Endothelial cell of umbilical vein (primary cell): ENCODE measurements around the gene IGF2R. TPM values are rescaled to one million over a fixed set of nuclear protein-coding genes. Genes with fewer than 3 reads are reported as not detected.

Experiments used
- BruUV-seq: library from RNA; stranded (reverse); fragments of 400-500 nt; replicated peaks from 2 replicates; lab custom pipeline; 2021; lab: Mats Ljungman, UMichigan
- CTCF ChIA-PET: fragments of 300-600, 350-600 bp; sonication (Branson Sonifier 250); formaldehyde crosslinking; loops from one replicate; lab custom pipeline; 2021; ENCODE audit warnings: antibody characterized with exemption, inconsistent platforms; lab: Charles Lee
- POLR2A ChIA-PET: fragments of 300-600, 350-600 bp; sonication (Branson Sonifier 250); formaldehyde crosslinking; loops from one replicate; lab custom pipeline; 2021; ENCODE audit warnings: antibody characterized with exemption, inconsistent platforms; lab: Charles Lee
- DNase-seq: peaks from one replicate; pipeline ENCODE4 v3.0.0-alpha.2; 2011; ENCODE audit warnings: low read depth, low spot score
- FAIRE-seq: peaks from 2 replicates; lab custom pipeline; 2011; peaks lifted over from hg19 to GRCh38; lab: Jason Lieb, UNC
- H2AFZ ChIP-seq: 2 replicates; pipeline ENCODE4 v1.6.0; 2012; ENCODE audit warnings: low read depth, low read length, control low read depth, inconsistent platforms
- H3K27ac ChIP-seq: 2 replicates; pipeline ENCODE4 v1.5.1; 2011; ENCODE audit warnings: low read depth, mild to moderate bottlenecking, control low read depth, low read length, moderate library complexity; ENCODE audit not compliant: insufficient read depth
- H3K27me3 ChIP-seq, 2 experiments: 2 replicates each; pipeline versions ENCODE4 v1.6.0 to v1.6.1; 2011; ENCODE audit warnings: low read length in 2 of 2, mixed read lengths in 1 of 2; ENCODE audit not compliant: control insufficient read depth in 2 of 2, insufficient read depth in 2 of 2
- H3K36me3 ChIP-seq, 2 experiments: 2 replicates in 1 of 2; 3 replicates in 1 of 2; pipeline ENCODE4 v1.5.1; 2011; ENCODE audit warnings: low read length in 2 of 2, mild to moderate bottlenecking in 1 of 2, moderate library complexity in 1 of 2; ENCODE audit not compliant: control insufficient read depth in 2 of 2, insufficient read depth in 2 of 2; ENCODE audit errors: extremely low read depth in 1 of 2
- H3K4me1 ChIP-seq: 3 replicates; pipeline ENCODE4 v1.5.1; 2011; ENCODE audit warnings: mild to moderate bottlenecking, low read length; ENCODE audit not compliant: control insufficient read depth, insufficient read depth; ENCODE audit errors: extremely low read depth
- H3K4me2 ChIP-seq: 2 replicates; pipeline ENCODE4 v1.6.1; 2011; ENCODE audit warnings: low read length, control low read depth, mixed read lengths; ENCODE audit not compliant: insufficient read depth
- H3K4me3 ChIP-seq, 3 experiments: fragments of 200-600 bp in 1 of 3; sonication (generic), shearing (Covaris generic) in 1 of 3; replicated peaks in 1 of 3; 2 replicates each; pipeline ENCODE4 v1.5.1; 2011 to 2016; ENCODE audit warnings: control low read depth in 3 of 3, low read length in 3 of 3, mild to moderate bottlenecking in 2 of 3, inconsistent platforms in 1 of 3, low read depth in 1 of 3, moderate library complexity in 1 of 3; ENCODE audit not compliant: insufficient read depth in 1 of 3
- H3K79me2 ChIP-seq: 2 replicates; pipeline ENCODE4 v1.6.0; 2012; ENCODE audit warnings: low read length, inconsistent platforms; ENCODE audit not compliant: control insufficient read depth, insufficient read depth
- H3K9ac ChIP-seq: replicated peaks from 2 replicates; pipeline ENCODE3; 2011; ENCODE audit warnings: low read length, control low read depth; ENCODE audit not compliant: insufficient read depth; ENCODE audit errors: extremely low read depth
- H3K9me1 ChIP-seq: replicated peaks from 3 replicates; pipeline ENCODE4 v1.6.0; 2011; ENCODE audit warnings: mild to moderate bottlenecking, low read length; ENCODE audit not compliant: control insufficient read depth, insufficient read depth; ENCODE audit errors: extremely low read depth
- H3K9me3 ChIP-seq: replicated peaks from 2 replicates; pipeline ENCODE4 v1.5.1; 2012; ENCODE audit warnings: low read length, inconsistent platforms; ENCODE audit not compliant: control insufficient read depth, insufficient read depth
- H4K20me1 ChIP-seq: replicated peaks from 2 replicates; pipeline ENCODE3; 2011; ENCODE audit warnings: mild to moderate bottlenecking, low read length; ENCODE audit not compliant: control insufficient read depth, insufficient read depth; ENCODE audit errors: extremely low read depth
- CTCF ChIP-seq, 2 donors: IDR thresholded peaks; 1 replicate in 1 of 2; 2 replicates in 1 of 2; pipeline ENCODE4 v1.5.1; 2011; ENCODE audit warnings: low read length in 2 of 2, mild to moderate bottlenecking in 2 of 2, moderate library complexity in 2 of 2, control low read depth in 1 of 2, inconsistent platforms in 1 of 2, low read depth in 1 of 2; ENCODE audit not compliant: insufficient read depth in 1 of 2; ENCODE audit errors: extremely low read depth in 1 of 2
- EZH2 ChIP-seq: IDR thresholded peaks from 2 replicates; pipeline ENCODE4 v1.6.1; 2012; ENCODE audit warnings: borderline replicate concordance, low read depth, mild to moderate bottlenecking, moderate library complexity, low read length, inconsistent platforms; ENCODE audit not compliant: severe bottlenecking
- FOS ChIP-seq: IDR thresholded peaks from 2 replicates; pipeline ENCODE4 v1.6.1; 2011; ENCODE audit warnings: mild to moderate bottlenecking, low read length, moderate library complexity, borderline replicate concordance; ENCODE audit not compliant: insufficient read depth
- GATA2 ChIP-seq: IDR thresholded peaks from 2 replicates; pipeline ENCODE4 v1.7.0; 2011; ENCODE audit warnings: low read depth, mild to moderate bottlenecking, moderate library complexity, mixed read lengths, low read length; ENCODE audit not compliant: insufficient read length, insufficient read depth
- JUN ChIP-seq: IDR thresholded peaks from 2 replicates; pipeline ENCODE4 v1.6.1; 2011; ENCODE audit warnings: borderline replicate concordance, low read depth; ENCODE audit not compliant: insufficient read length, insufficient read depth
- MAX ChIP-seq: IDR thresholded peaks from 2 replicates; pipeline ENCODE4 v1.6.1; 2011; ENCODE audit not compliant: insufficient read depth, insufficient read length
- MYC ChIP-seq: IDR thresholded peaks from one replicate; pipeline ENCODE4 v1.6.1; 2011; ENCODE audit warnings: mild to moderate bottlenecking, low read depth, low read length
- POLR2A ChIP-seq: IDR thresholded peaks from 2 replicates; pipeline ENCODE4 v1.6.1; 2012; ENCODE audit warnings: low read depth, mild to moderate bottlenecking, control low read depth, low read length
- POLR2AphosphoS5 ChIP-seq: IDR thresholded peaks from 2 replicates; pipeline ENCODE4 v1.6.1; 2012; ENCODE audit warnings: low read depth, mild to moderate bottlenecking, control low read depth, low read length, moderate library complexity; ENCODE audit not compliant: insufficient read depth
- dilution Hi-C: fragments of 300-500 bp; cut with MboI; formaldehyde crosslinking; loops from one replicate; pipeline ENCODE4 v1.15.0; 2019; ENCODE audit warnings: low sequenced_read_pairs; ENCODE audit not compliant: extremely low pct_ligation_motif_present
- intact Hi-C: fragments of 100-400 bp; cut with micrococcal nuclease; formaldehyde crosslinking; loops from one replicate; pipeline ENCODE4 v1.10.0; 2022
- polyA plus RNA-seq, 4 experiments: library from polyadenylated mRNA; depleted of rRNA in 3 of 4; stranded (reverse) in 3 of 4; unstranded in 1 of 4; fragments of >200 nt; gene quantifications; 2 replicates each; pipeline versions ENCODE4 v1.2.1 to v1.2.3, GENCODE V29; 2011 to 2012; ENCODE audit warnings: missing spikeins in 1 of 4
- total RNA-seq: library from RNA; stranded (reverse); gene quantifications from 2 replicates; pipeline ENCODE4 v1.2.3, GENCODE V29; 2021

The IGF2R gene
- total and polyA plus RNA-seq, 2 donors (not counting 3 experiments of a cell fraction or from before 2014, with no cell fraction given) = 16.3 to 60.2 TPM

GRCh38 chr6:160102399-160102798, 133.5 kb downstream of the IGF2R start:
- no peak for TF ChIP-seq MYC
- no peak for TF ChIP-seq EZH2
- TF ChIP-seq MAX = no peak
- no peak for TF ChIP-seq CTCF (IDR thresholded peaks at IDR 0.05; ENCODE audit: extremely low read depth in 1 of 2, insufficient read depth in 1 of 2, low read depth in 1 of 2, low read length in 2 of 2)
- TF ChIP-seq FOS = no peak
- no peak for TF ChIP-seq JUN
- TF ChIP-seq POLR2AphosphoS5 = no peak
- no peak for TF ChIP-seq GATA2
- TF ChIP-seq POLR2A = no peak
- intact Hi-C loops (loop anchor here (10.0 kb wide), 1 partner anchor 308 kb away; the partner anchor contains the start of gene MRPL18), dilution Hi-C loops (no loop called here)
- ChIA-PET CTCF (interaction anchor here (1.3 to 7.0 kb wide), 3 partner anchors 11 to 239 kb away, joined by 4 to 53 read pairs (median 4); no protein-coding TSS in a partner anchor), POLR2A (no interaction called here)
- BruUV-seq = no TSS peak
- no peaks in the 10 kb centered on the region for H4K20me1 ChIP-seq
- H3K9me1 ChIP-seq = no peaks in the 10 kb centered on the region
- no peaks in the 10 kb centered on the region for H3K9me3 ChIP-seq
- DNase-seq (no peak), FAIRE-seq (no peak)
- no peak overlapping the region for H3K9ac ChIP-seq
- peaks cover 0 to 5% of the 10 kb centered on the region in 2 experiments for H3K36me3 ChIP-seq
- no peaks in the 10 kb centered on the region for H3K27me3 ChIP-seq
- no peak overlapping the region for H3K4me2 ChIP-seq
- no peak overlapping the region for H3K4me3 ChIP-seq
- H3K27ac ChIP-seq = no peak overlapping the region
- no peak overlapping the region for H2AFZ ChIP-seq
- no peaks in the 10 kb centered on the region for H3K4me1 ChIP-seq
- no peaks in the 10 kb centered on the region for H3K79me2 ChIP-seq
